Activated T-helper 17 cell treated with anti-CD3 and anti-CD28 coated beads, Interleukin-2, amount 50 U/mL, for 72 hours (primary cell): Measurements from ENCODE around the gene CA5A. TPM values are rescaled to one million over a fixed set of nuclear protein-coding genes. Genes with fewer than 3 reads are reported as not detected.
A peak's percentile ranks its signal among the peaks of the same experiment; 100 is the strongest.

Source experiments
- ATAC-seq: fragments of 150-1000 bp; cut with Tn5 transposase; replicated peaks from 2 replicates; pipeline ENCODE4 v1.10.0; 2021; ENCODE audit warnings: mild to moderate bottlenecking, moderate library complexity
- H3K27ac Mint-ChIP-seq: one replicate; pipeline ENCODE4 v1.8.0; 2022; ENCODE audit warnings: mixed read lengths
- H3K27me3 Mint-ChIP-seq: one replicate; pipeline ENCODE4 v1.8.0; 2022; ENCODE audit warnings: mixed read lengths
- H3K36me3 Mint-ChIP-seq: one replicate; pipeline ENCODE4 v1.8.0; 2022; ENCODE audit warnings: low read depth, mild to moderate bottlenecking, mixed read lengths
- H3K4me1 Mint-ChIP-seq: one replicate; pipeline ENCODE4 v1.8.0; 2022; ENCODE audit warnings: mixed read lengths
- H3K4me3 Mint-ChIP-seq: one replicate; pipeline ENCODE4 v1.8.0; 2022; ENCODE audit warnings: mild to moderate bottlenecking, mixed read lengths
- H3K9me3 Mint-ChIP-seq: one replicate; pipeline ENCODE4 v1.8.0; 2022; ENCODE audit warnings: mixed read lengths
- total RNA-seq, 2 donors: library from RNA; stranded (reverse); gene quantifications; one replicate each; pipeline ENCODE4 v1.2.3, GENCODE V29; 2022

Gene CA5A
- total RNA-seq, 2 donors from 2014 or later = not detected

DNA sequence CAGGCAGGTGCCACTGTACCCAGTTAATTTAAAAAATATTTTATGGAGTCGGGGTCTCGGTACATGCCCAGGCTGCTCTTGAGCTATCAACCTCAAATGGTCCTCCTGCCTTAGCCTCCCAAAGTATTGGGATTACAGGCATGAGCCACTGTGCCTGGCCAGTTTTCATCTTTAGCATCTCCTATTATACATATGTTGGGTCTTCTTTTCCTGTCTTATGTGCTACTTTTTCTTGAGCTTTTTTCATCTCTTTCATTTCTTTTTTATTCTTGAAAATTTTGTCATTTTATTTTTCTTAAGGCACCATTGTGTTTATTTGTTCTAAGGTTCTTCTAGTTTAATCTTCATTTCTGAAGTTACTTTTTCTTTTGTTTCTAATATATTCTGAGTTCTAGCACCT is 35.6 kb upstream of the CA5A start:
- H3K36me3 Mint-ChIP-seq = peaks cover 59% of the 10 kb centered on the region
- no peaks in the 10 kb centered on the region for H3K27me3 Mint-ChIP-seq
- no peak overlapping the region for H3K4me3 Mint-ChIP-seq
- peaks cover 18% of the 10 kb centered on the region for H3K4me1 Mint-ChIP-seq
- peak overlapping the region; percentile 40 for H3K27ac Mint-ChIP-seq
- no peaks in the 10 kb centered on the region for H3K9me3 Mint-ChIP-seq
- no peak for ATAC-seq

DNA sequence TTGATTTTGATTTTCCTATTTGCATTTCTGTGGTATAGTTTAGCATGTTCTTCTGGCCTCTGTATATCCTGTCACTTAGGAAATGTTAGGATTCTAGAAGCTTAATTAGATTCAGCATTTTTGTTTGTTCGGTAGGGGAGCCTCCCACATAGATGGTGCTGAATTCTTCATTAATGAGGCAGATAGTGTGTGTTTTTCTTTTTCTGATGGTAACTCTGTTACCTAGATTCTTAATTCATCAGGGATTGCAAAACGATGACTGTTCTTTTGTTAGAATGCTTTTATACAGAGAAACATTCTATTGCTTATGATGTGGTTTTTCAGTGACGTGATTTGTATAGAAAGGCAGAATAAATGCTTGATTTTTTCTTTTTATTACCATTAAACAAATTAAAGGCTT is 33.9 kb upstream of the CA5A start:
- Mint-ChIP-seq H3K27me3 (no peaks in the 10 kb centered on the region), H3K9me3 (no peaks in the 10 kb centered on the region), H3K4me3 (no peak overlapping the region), H3K36me3 (peaks cover 41% of the 10 kb centered on the region), H3K4me1 (peaks cover 24% of the 10 kb centered on the region), H3K27ac (no peak overlapping the region)
- no peak for ATAC-seq

DNA sequence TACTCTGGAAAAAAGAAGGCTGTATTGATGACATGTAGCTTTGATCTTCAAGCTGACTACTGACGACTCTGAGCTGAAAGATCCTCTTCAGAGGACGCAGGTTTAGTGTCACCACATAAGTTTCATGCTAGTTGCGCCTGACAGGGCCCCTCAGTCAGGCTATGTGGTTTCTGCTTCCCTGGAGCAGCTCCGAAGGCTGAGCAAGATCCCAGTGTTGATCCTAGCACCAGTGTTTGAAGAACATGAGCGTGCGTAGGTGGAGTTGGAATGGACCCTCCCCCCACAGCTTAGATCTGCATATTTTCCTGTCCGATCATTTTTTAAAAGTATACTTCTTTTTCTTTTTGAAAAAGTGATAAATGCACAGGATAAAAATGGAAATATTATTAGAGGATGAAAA is 32.2 kb upstream of the CA5A start:
- Mint-ChIP-seq H3K27ac (no peak overlapping the region), H3K36me3 (peaks cover 39% of the 10 kb centered on the region), H3K9me3 (no peaks in the 10 kb centered on the region), H3K4me3 (no peak overlapping the region), H3K27me3 (no peaks in the 10 kb centered on the region), H3K4me1 (peaks cover 28% of the 10 kb centered on the region)
- no peak for ATAC-seq

DNA sequence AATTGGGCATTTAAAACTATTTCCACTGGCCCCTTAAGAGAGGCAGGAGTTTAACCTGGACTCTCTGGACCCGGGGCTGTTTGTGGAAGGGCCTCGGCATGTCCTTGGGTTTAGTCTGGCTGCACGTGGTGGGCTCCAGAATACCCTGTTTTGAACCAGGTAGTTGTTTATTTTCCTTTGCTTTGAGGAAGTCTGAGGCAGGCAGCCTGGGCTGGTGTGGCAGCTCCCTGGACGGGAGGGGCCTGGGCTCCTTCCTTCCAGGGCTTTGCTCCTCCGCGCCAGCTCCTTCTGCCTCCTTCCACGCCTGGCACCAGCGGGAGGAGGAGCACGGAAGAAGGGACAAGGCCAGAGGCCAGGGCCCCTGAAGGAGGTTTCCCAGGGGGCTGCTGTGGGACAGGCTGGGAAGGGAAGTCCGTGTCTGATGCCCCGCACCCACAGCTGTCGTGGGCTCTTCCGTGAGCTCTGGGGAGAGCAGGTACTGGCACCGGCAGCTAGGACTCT is 30.4 kb upstream of the CA5A start:
- no peaks in the 10 kb centered on the region for H3K9me3 Mint-ChIP-seq
- ATAC-seq = no peak
- H3K36me3 Mint-ChIP-seq = peaks cover 37% of the 10 kb centered on the region
- H3K27me3 Mint-ChIP-seq = no peaks in the 10 kb centered on the region
- H3K4me1 Mint-ChIP-seq = peaks cover 30% of the 10 kb centered on the region
- peak overlapping the region; percentile 86 for H3K27ac Mint-ChIP-seq
- H3K4me3 Mint-ChIP-seq = peak overlapping the region; percentile 39

DNA sequence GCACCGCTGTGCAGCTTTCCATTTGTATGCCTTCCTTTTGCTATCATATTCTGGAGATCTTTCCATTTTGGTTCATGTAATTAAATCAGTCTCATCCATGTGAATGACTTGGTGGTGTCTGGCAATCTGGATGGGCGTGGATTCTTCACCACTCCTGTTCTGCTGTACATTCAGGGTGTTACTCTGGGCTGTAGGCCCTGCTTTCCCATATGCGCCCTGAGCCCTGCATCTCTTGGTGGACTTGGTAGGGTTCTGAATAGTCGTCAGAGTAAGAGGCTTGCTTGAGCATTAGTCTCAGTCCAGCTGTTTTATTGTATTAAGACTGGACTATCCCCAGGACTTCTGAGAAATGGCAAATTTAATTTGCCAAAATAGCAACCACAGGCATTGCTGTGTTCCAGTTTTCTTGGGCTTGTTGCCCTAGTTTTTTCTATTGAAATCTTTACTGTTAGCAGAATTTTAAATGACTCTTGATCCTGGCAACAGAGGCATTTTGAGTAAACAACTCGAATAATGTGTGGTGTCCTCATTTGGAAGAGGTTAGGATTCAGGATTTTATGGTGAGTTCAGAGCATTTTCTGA is 29.8 kb upstream of the CA5A start:
- H3K4me3 Mint-ChIP-seq = peak overlapping the region; percentile 39
- no peaks in the 10 kb centered on the region for H3K9me3 Mint-ChIP-seq
- peak overlapping the region; percentile 86 for H3K27ac Mint-ChIP-seq
- peaks cover 34% of the 10 kb centered on the region for H3K4me1 Mint-ChIP-seq
- H3K36me3 Mint-ChIP-seq = peaks cover 38% of the 10 kb centered on the region
- no peaks in the 10 kb centered on the region for H3K27me3 Mint-ChIP-seq
- ATAC-seq = no peak

DNA sequence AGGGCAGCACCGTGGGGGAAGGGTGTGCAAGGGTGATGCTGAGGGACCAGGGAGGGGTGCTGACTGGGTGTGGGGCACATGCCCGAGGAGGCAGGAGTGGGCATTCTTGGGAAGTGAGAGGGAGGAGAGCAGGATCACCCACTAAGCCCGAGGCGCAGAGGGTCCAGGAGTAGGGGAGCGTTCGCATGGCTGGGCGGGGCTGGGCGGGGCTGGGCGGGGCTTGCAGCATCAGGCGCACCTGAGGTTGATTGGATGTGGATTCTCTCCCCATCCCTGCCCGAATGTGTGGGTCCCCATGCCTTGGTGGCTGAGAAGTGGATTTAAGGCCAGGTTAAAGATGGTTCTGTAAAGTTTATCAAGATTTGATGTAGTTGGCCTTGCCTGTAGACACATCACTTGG is 29.1 kb upstream of the CA5A start:
- H3K27ac Mint-ChIP-seq = peak overlapping the region; percentile 86
- H3K9me3 Mint-ChIP-seq = no peaks in the 10 kb centered on the region
- no peaks in the 10 kb centered on the region for H3K27me3 Mint-ChIP-seq
- ATAC-seq = no peak
- peaks cover 39% of the 10 kb centered on the region for H3K36me3 Mint-ChIP-seq
- peak overlapping the region; percentile 83 for H3K4me3 Mint-ChIP-seq
- peaks cover 40% of the 10 kb centered on the region for H3K4me1 Mint-ChIP-seq

DNA sequence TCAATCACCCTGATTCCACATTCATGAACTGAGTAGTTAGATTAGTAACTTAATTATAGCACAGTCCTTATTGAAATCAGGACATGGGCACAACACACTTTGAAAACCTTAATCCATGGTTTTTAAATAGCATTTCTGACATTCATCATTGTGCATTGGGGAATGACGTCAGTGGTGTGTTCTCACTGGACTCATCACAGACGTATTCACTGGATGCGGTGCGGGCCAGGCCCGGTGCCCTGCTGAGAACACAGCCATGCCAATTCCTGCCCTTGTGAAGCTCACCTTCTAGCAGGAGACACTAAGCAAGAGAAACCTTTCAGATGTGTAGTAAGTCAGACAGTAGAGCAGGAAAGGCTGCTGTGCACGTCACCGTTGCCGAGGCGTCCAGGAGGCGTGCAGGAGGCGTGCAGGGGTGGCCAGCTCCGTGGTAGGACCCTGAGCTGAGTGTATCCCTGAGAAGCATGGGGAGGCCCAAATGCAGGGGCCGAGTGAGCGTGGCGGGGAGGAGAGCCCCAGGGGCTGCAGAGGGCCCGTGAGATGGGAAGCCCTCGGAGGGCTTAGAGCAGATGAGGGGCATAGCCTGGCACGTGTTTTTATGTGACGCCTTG is 27.8 kb upstream of the CA5A start:
- no peaks in the 10 kb centered on the region for H3K9me3 Mint-ChIP-seq
- H3K36me3 Mint-ChIP-seq = peaks cover 39% of the 10 kb centered on the region
- no peaks in the 10 kb centered on the region for H3K27me3 Mint-ChIP-seq
- peak; percentile 20 for ATAC-seq
- H3K4me1 Mint-ChIP-seq = peaks cover 52% of the 10 kb centered on the region
- peak overlapping the region; percentile 83 for H3K4me3 Mint-ChIP-seq
- H3K27ac Mint-ChIP-seq = peak overlapping the region; percentile 86

DNA sequence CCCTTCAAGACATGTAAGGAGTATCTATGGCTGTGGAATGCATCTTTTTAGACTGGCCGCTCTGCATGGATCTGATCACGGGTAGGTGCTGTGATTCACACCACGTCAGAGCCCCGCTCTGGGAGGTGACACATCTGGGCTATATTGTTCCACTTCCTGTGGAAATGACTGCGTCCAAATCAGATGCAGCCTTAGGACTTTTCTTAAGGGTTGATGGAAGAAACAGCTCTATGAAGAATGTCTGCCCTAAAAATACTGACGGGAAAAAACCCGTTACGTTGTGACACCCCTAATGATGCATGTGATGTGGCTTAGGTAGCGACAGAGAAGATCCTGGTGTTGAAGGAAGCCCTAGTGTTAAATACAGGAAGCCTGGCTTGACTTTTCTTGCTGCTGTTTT is 27.1 kb upstream of the CA5A start:
- H3K36me3 Mint-ChIP-seq = peaks cover 43% of the 10 kb centered on the region
- peak; percentile 99 for ATAC-seq
- peaks cover 54% of the 10 kb centered on the region for H3K4me1 Mint-ChIP-seq
- H3K27ac Mint-ChIP-seq = peak overlapping the region; percentile 86
- peak overlapping the region; percentile 83 for H3K4me3 Mint-ChIP-seq
- no peaks in the 10 kb centered on the region for H3K27me3 Mint-ChIP-seq
- H3K9me3 Mint-ChIP-seq = no peaks in the 10 kb centered on the region

DNA sequence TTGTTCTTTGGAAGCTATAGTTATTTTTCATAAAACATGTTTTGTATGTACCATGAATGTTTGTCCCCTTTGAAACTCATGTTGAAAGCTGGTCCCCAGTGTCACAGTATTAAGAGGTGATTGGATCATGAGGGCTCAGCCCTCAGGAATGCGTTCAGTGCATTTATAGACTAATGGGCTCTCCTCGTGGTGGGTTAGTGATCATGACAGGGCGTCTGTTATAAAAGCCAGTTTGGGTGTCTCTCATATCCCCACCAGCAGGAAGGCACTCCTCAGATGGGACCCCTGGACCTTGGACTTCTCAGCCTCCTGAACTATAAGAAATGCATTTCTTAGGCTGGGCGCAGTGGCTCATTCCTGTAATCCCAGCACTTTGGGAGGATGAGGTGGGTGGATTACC is 25.3 kb upstream of the CA5A start:
- no peaks in the 10 kb centered on the region for H3K27me3 Mint-ChIP-seq
- H3K27ac Mint-ChIP-seq = peak overlapping the region; percentile 76
- peak overlapping the region; percentile 97 for H3K4me3 Mint-ChIP-seq
- no peaks in the 10 kb centered on the region for H3K9me3 Mint-ChIP-seq
- no peak for ATAC-seq
- H3K36me3 Mint-ChIP-seq = peaks cover 61% of the 10 kb centered on the region
- peaks cover 65% of the 10 kb centered on the region for H3K4me1 Mint-ChIP-seq

DNA sequence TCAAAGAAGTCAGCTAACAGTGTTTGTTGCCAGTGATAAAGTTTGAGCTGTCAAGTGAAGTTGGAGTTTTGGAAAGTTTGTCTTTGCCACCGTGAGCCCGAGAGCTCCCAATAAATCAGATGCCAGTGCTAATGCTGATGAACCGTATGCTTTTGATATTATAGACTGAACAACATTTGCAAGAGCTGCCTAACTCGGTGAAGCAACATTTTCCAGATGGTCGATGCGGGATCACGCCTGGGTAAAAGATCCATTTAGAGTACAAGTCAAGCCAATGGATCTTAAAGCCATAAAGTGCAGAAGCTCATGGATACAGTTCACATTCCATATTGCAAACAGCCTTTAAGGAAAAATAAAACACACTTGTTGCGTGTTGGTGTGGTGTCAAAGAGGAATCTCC is 24.5 kb upstream of the CA5A start:
- Mint-ChIP-seq H3K27ac (peak overlapping the region; percentile 95), H3K36me3 (peaks cover 69% of the 10 kb centered on the region), H3K9me3 (no peaks in the 10 kb centered on the region), H3K4me3 (peak overlapping the region; percentile 97), H3K4me1 (peaks cover 62% of the 10 kb centered on the region), H3K27me3 (no peaks in the 10 kb centered on the region)
- no peak for ATAC-seq

DNA sequence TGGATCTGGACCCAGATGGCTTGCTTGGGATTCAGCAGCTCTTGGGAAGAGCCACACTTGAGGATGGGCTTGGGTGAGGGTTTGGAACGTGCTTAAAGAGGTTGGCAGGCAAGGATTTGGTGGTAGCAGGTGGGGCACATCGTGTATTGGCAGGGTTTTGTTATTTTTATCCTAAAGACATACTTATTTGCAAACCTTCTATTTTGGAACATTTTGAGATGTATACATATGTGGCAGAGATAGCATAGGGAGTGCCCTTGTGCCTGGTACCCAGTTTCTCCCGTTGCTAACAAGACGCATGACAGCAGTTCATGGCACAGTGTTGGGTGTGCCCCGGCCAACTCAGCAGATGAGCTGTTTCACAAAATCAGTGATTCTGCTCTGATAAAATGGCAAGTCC is 24.0 kb upstream of the CA5A start:
- no peak for ATAC-seq
- H3K36me3 Mint-ChIP-seq = peaks cover 74% of the 10 kb centered on the region
- H3K27ac Mint-ChIP-seq = peak overlapping the region; percentile 95
- H3K27me3 Mint-ChIP-seq = no peaks in the 10 kb centered on the region
- H3K9me3 Mint-ChIP-seq = no peaks in the 10 kb centered on the region
- peak overlapping the region; percentile 97 for H3K4me3 Mint-ChIP-seq
- H3K4me1 Mint-ChIP-seq = peaks cover 65% of the 10 kb centered on the region

DNA sequence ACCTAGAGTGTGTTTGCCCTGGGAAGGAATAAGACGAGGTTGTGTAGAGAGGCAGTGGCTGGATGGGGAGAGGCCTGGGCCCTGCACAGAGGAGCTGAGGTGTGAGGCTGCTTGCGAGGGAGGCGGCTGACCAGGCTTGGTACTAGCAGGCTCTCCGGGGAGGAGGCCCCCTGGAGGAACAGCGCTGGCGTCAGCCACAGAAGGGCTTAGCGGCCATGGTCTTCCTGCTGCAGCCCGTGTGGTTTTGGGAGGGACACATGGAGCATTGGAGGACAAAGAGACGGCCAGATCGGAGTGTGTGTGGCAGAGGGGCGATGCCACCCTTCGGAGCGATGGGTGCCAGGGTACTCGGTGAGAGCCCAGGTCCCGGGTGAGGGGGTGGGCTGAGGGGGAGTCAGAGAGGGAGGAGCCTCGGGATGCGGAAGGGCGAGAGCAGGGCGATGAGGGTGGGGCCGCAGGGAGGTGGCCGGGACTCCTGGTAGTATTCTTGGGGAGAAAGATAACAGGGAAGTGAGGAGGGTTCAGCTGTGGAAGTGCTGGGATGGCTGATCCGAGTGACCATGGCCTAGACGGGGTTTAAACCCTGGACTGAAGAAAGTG is 23.2 kb upstream of the CA5A start:
- Mint-ChIP-seq H3K27me3 (no peaks in the 10 kb centered on the region), H3K36me3 (peaks cover 79% of the 10 kb centered on the region), H3K27ac (peak overlapping the region; percentile 95), H3K4me3 (peak overlapping the region; percentile 97), H3K4me1 (peaks cover 61% of the 10 kb centered on the region), H3K9me3 (no peaks in the 10 kb centered on the region)
- ATAC-seq = no peak

DNA sequence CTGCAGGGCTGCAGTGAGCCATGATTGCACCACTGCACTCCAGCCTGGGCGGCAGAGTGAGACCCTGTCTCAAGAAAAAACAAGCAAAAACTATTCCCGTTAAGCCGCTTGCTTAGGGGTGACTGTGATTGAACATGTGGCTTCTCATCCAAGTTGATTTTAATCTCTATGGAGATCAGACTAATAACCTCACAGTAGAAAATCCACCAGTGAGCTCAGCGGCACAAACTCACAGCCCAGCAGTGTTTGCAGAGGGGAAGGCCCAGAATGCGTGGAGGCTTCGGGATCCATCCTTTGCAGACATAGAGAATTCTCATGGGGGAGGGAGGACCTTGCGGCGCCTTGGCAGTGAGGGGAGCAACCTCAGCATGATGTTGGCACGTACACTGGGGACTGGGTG is 22.3 kb upstream of the CA5A start:
- peak overlapping the region; percentile 95 for H3K27ac Mint-ChIP-seq
- H3K36me3 Mint-ChIP-seq = peaks cover 87% of the 10 kb centered on the region
- peak overlapping the region; percentile 97 for H3K4me3 Mint-ChIP-seq

DNA sequence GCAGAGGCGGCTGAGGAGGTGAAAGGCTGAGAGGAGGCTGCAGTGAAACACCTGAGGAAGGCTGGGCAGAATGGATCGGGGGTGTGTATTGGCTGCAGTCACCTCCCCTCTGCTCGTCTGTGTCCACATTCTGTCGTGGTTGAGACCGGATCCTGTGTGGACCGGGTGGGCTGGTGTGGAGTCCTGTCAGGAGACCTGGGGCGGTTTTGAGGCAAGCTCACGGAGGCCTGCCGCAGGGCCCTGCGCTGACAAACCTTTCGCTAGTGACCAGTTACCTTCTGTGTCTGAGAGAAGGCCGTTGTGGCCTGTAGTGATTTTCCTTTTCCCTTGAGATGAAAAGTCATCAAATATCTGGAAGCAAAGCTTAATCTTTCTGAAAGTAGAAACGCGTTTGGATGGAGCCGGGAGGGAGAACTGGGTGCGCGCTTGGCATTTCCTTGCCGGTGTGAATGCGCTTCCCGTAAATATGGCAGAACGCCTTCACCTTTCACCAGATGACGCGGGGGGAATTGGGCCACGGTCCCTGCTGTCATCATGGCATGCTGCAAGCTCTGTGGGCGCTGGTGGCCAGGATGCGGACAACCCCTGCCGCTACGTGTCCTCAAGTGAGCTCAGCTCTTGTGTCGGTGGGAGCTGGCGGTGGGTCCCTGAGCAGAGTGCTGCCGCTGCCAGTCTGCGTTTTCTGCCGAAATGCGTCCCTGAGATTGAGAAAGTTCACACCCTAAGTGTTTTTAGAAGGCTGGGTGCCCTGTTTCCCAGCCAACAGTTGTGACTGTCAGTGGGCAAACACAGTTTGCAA is 21.2 kb upstream of the CA5A start:
- H3K27me3 Mint-ChIP-seq = no peaks in the 10 kb centered on the region
- H3K4me3 Mint-ChIP-seq = peak overlapping the region; percentile 97
- H3K27ac Mint-ChIP-seq = peak overlapping the region; percentile 99
- H3K9me3 Mint-ChIP-seq = no peaks in the 10 kb centered on the region
- ATAC-seq = no peak
- H3K4me1 Mint-ChIP-seq = peaks cover 58% of the 10 kb centered on the region
- peaks cover 88% of the 10 kb centered on the region for H3K36me3 Mint-ChIP-seq

More for the DNA sequence above, 22.3 kb upstream of the CA5A start:
- Mint-ChIP-seq H3K4me1 (peaks cover 63% of the 10 kb centered on the region), H3K27me3 (no peaks in the 10 kb centered on the region), H3K9me3 (no peaks in the 10 kb centered on the region)
- no peak for ATAC-seq
